ENCODE measurements around the gene DNM2.
"Not testable (repeated sequence)": the region's sequence is repeated elsewhere in the genome, so short reads cannot be mapped to it uniquely, and the experiment has no call there.

DNM2 gene

GRCh38 chr19:10751109-10751953 is 33.5 kb downstream of the DNM2 start:
- Histone ChIP-seq H3K27ac (ENCODE audit: low read depth, low read length) (peak overlapping the region; percentile 7), H3K9ac (ENCODE audit: low read length) (peak overlapping the region; percentile 45), H3K36me3 (ENCODE audit: control insufficient read depth, insufficient read depth, low read length) (no peaks in the 10 kb centered on the region), H3K4me1 (ENCODE audit: control insufficient read depth, insufficient read depth, low read length) (no peaks in the 10 kb centered on the region), H3K4me3 (ENCODE audit: low read length) (no peak overlapping the region), H3K27me3 (ENCODE audit: control insufficient read depth, insufficient read depth, low read length) (no peaks in the 10 kb centered on the region)

GRCh38 chr19:10752237-10752912 is 34.5 kb downstream of the DNM2 start:
- Histone ChIP-seq H3K9ac (ENCODE audit: low read length) (no peak overlapping the region), H3K27ac (ENCODE audit: low read depth, low read length) (no peak overlapping the region), H3K27me3 (ENCODE audit: control insufficient read depth, insufficient read depth, low read length) (no peaks in the 10 kb centered on the region), H3K4me3 (ENCODE audit: low read length) (no peak overlapping the region), H3K4me1 (ENCODE audit: control insufficient read depth, insufficient read depth, low read length) (no peaks in the 10 kb centered on the region), H3K36me3 (ENCODE audit: control insufficient read depth, insufficient read depth, low read length) (no peaks in the 10 kb centered on the region)

- Histone ChIP-seq H3K4me3 (ENCODE audit: low read length) (no peak overlapping the region), H3K4me1 (ENCODE audit: control insufficient read depth, insufficient read depth, low read length) (no peaks in the 10 kb centered on the region), H3K27me3 (ENCODE audit: control insufficient read depth, insufficient read depth, low read length) (no peaks in the 10 kb centered on the region), H3K36me3 (ENCODE audit: control insufficient read depth, insufficient read depth, low read length) (no peaks in the 10 kb centered on the region), H3K9ac (ENCODE audit: low read length) (no peak overlapping the region), H3K27ac (ENCODE audit: low read depth, low read length) (no peak overlapping the region)
These were observed 35.2 kb downstream of the DNM2 start for GRCh38 chr19:10752913-10753704.

- H3K36me3 ChIP-seq (ENCODE audit: control insufficient read depth, insufficient read depth, low read length) = no peaks in the 10 kb centered on the region
- no peak overlapping the region for H3K9ac ChIP-seq (ENCODE audit: low read length)
- no peak overlapping the region for H3K4me3 ChIP-seq (ENCODE audit: low read length)
- H3K27me3 ChIP-seq (ENCODE audit: control insufficient read depth, insufficient read depth, low read length) = no peaks in the 10 kb centered on the region
- no peak overlapping the region for H3K27ac ChIP-seq (ENCODE audit: low read depth, low read length)
- H3K4me1 ChIP-seq (ENCODE audit: control insufficient read depth, insufficient read depth, low read length) = no peaks in the 10 kb centered on the region
These were observed 38.5 kb downstream of the DNM2 start for GRCh38 chr19:10756371-10756770.

GRCh38 chr19:10756791-10757190 is 38.9 kb downstream of the DNM2 start:
- H3K36me3 ChIP-seq (ENCODE audit: control insufficient read depth, insufficient read depth, low read length) = no peaks in the 10 kb centered on the region
- H3K27ac ChIP-seq (ENCODE audit: low read depth, low read length) = no peak overlapping the region
- no peak overlapping the region for H3K9ac ChIP-seq (ENCODE audit: low read length)
- H3K27me3 ChIP-seq (ENCODE audit: control insufficient read depth, insufficient read depth, low read length) = no peaks in the 10 kb centered on the region
- H3K4me1 ChIP-seq (ENCODE audit: control insufficient read depth, insufficient read depth, low read length) = no peaks in the 10 kb centered on the region
- no peak overlapping the region for H3K4me3 ChIP-seq (ENCODE audit: low read length)

- not testable (repeated sequence) for H3K4me1 ChIP-seq (ENCODE audit: control insufficient read depth, insufficient read depth, low read length); H3K27ac ChIP-seq (ENCODE audit: low read depth, low read length); H3K36me3 ChIP-seq (ENCODE audit: control insufficient read depth, insufficient read depth, low read length)
These were observed 40.2 kb downstream of the DNM2 start for GRCh38 chr19:10758050-10758449.

GRCh38 chr19:10758978-10759377 is 41.1 kb downstream of the DNM2 start:
- H3K36me3 ChIP-seq (ENCODE audit: control insufficient read depth, insufficient read depth, low read length) = no peaks in the 10 kb centered on the region
- H3K27me3 ChIP-seq (ENCODE audit: control insufficient read depth, insufficient read depth, low read length) = no peaks in the 10 kb centered on the region
- H3K27ac ChIP-seq (ENCODE audit: low read depth, low read length) = no peak overlapping the region
- H3K4me1 ChIP-seq (ENCODE audit: control insufficient read depth, insufficient read depth, low read length) = no peaks in the 10 kb centered on the region
- no peak overlapping the region for H3K9ac ChIP-seq (ENCODE audit: low read length)
- no peak overlapping the region for H3K4me3 ChIP-seq (ENCODE audit: low read length)

More at GRCh38 chr19:10758050-10758449, 40.2 kb downstream of the DNM2 start:
- not testable (repeated sequence) for H3K9ac ChIP-seq (ENCODE audit: low read length); H3K27me3 ChIP-seq (ENCODE audit: control insufficient read depth, insufficient read depth, low read length); H3K4me3 ChIP-seq (ENCODE audit: low read length)

- no peaks in the 10 kb centered on the region for H3K27me3 ChIP-seq (ENCODE audit: control insufficient read depth, insufficient read depth, low read length)
- no peak overlapping the region for H3K27ac ChIP-seq (ENCODE audit: low read depth, low read length)
- H3K9ac ChIP-seq (ENCODE audit: low read length) = no peak overlapping the region
- H3K4me1 ChIP-seq (ENCODE audit: control insufficient read depth, insufficient read depth, low read length) = no peaks in the 10 kb centered on the region
- H3K36me3 ChIP-seq (ENCODE audit: control insufficient read depth, insufficient read depth, low read length) = no peaks in the 10 kb centered on the region
- no peak overlapping the region for H3K4me3 ChIP-seq (ENCODE audit: low read length)
These were observed 42.5 kb downstream of the DNM2 start for GRCh38 chr19:10760273-10760944.

GRCh38 chr19:10761443-10762250 is 43.8 kb downstream of the DNM2 start:
- H3K36me3 ChIP-seq (ENCODE audit: control insufficient read depth, insufficient read depth, low read length) = no peaks in the 10 kb centered on the region
- H3K4me1 ChIP-seq (ENCODE audit: control insufficient read depth, insufficient read depth, low read length) = peaks cover 5% of the 10 kb centered on the region
- no peak overlapping the region for H3K27ac ChIP-seq (ENCODE audit: low read depth, low read length)
- H3K9ac ChIP-seq (ENCODE audit: low read length) = no peak overlapping the region
- H3K27me3 ChIP-seq (ENCODE audit: control insufficient read depth, insufficient read depth, low read length) = no peaks in the 10 kb centered on the region
- H3K4me3 ChIP-seq (ENCODE audit: low read length) = no peak overlapping the region

- H3K27ac ChIP-seq (ENCODE audit: low read depth, low read length) = no peak overlapping the region
- no peak overlapping the region for H3K9ac ChIP-seq (ENCODE audit: low read length)
These were observed 44.8 kb downstream of the DNM2 start for GRCh38 chr19:10762656-10763055.

GRCh38 chr19:10763411-10763810 is 45.5 kb downstream of the DNM2 start:
- H3K27ac ChIP-seq (ENCODE audit: low read depth, low read length) = no peak overlapping the region
- H3K9ac ChIP-seq (ENCODE audit: low read length) = no peak overlapping the region
- no peaks in the 10 kb centered on the region for H3K27me3 ChIP-seq (ENCODE audit: control insufficient read depth, insufficient read depth, low read length)
- H3K4me1 ChIP-seq (ENCODE audit: control insufficient read depth, insufficient read depth, low read length) = peaks cover 7% of the 10 kb centered on the region
- H3K4me3 ChIP-seq (ENCODE audit: low read length) = no peak overlapping the region
- no peaks in the 10 kb centered on the region for H3K36me3 ChIP-seq (ENCODE audit: control insufficient read depth, insufficient read depth, low read length)

More at GRCh38 chr19:10762656-10763055, 44.8 kb downstream of the DNM2 start:
- Histone ChIP-seq H3K36me3 (ENCODE audit: control insufficient read depth, insufficient read depth, low read length) (no peaks in the 10 kb centered on the region), H3K27me3 (ENCODE audit: control insufficient read depth, insufficient read depth, low read length) (no peaks in the 10 kb centered on the region), H3K4me1 (ENCODE audit: control insufficient read depth, insufficient read depth, low read length) (peaks cover 7% of the 10 kb centered on the region), H3K4me3 (ENCODE audit: low read length) (no peak overlapping the region)
